ENCODE data around the gene ERMN. TPM values are rescaled to one million over a fixed set of nuclear protein-coding genes. Genes with fewer than 3 reads are reported as not detected.

Gene ERMN
- total RNA-seq, 1 donor from 2014 or later: not detected

DNA sequence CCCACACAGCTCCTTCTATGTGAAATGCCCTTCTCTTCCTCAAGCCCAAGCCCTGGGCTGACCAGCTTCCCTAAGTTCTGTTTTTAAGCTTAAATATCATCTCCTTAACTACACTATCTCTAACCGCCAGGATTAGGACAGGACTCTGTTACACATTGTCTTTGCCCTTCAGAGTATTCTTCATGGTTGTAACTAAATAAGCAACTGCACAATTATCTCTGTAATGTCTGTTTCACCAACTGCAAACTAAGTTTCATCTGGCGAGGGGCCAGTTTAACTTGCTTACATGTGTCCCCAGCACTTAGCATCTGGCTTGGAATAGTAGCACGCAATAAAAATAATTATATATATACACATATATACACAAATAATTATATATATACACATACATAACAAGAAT lies 1.1 kb upstream of the ERMN start:
- Histone ChIP-seq H3K27me3 (ENCODE audit: control insufficient read depth, insufficient read depth, low read length) (no peaks in the 10 kb centered on the region), H3K36me3 (ENCODE audit: control insufficient read depth, insufficient read depth, low read length) (no peaks in the 10 kb centered on the region), H3K4me3 (ENCODE audit: low read depth, low read length) (no peak overlapping the region)
- TF ChIP-seq, protein P1, sequence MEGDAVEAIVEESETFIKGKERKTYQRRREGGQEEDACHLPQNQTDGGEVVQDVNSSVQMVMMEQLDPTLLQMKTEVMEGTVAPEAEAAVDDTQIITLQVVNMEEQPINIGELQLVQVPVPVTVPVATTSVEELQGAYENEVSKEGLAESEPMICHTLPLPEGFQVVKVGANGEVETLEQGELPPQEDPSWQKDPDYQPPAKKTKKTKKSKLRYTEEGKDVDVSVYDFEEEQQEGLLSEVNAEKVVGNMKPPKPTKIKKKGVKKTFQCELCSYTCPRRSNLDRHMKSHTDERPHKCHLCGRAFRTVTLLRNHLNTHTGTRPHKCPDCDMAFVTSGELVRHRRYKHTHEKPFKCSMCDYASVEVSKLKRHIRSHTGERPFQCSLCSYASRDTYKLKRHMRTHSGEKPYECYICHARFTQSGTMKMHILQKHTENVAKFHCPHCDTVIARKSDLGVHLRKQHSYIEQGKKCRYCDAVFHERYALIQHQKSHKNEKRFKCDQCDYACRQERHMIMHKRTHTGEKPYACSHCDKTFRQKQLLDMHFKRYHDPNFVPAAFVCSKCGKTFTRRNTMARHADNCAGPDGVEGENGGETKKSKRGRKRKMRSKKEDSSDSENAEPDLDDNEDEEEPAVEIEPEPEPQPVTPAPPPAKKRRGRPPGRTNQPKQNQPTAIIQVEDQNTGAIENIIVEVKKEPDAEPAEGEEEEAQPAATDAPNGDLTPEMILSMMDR (IDR thresholded peaks at IDR 0.05; ENCODE audit: insufficient read depth, low read length, poor library complexity, severe bottlenecking): no peak
- no peak for DNase-seq (ENCODE audit: low read depth)

DNA sequence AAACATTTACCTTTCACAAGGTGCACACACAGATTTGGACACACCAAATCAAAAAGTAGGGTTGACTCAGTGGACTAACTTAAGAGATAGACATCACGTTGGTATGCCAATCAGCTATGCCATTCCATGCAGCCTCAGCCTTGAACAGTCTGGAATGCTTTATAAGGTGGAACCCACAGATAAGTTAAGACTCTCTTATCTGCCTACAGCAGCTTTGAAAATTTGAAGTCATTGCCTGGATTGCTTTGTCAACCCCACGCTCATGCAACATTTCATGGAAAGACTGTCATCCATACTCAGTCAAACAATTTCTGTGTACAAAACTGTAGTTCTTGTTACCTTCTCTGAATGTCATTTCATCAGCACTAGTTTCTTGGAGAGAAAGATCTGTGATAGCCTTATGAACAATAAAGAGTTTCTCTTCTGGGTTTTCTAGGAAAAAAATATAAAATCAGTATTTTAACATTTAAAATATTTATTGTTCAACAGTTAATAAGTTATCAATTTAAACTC lies 1.2 kb downstream of the ERMN start:
- Histone ChIP-seq H3K27me3 (ENCODE audit: control insufficient read depth, insufficient read depth, low read length) (no peaks in the 10 kb centered on the region), H3K36me3 (ENCODE audit: control insufficient read depth, insufficient read depth, low read length) (no peaks in the 10 kb centered on the region), H3K4me3 (ENCODE audit: low read depth, low read length) (no peak overlapping the region)
- TF ChIP-seq, protein P1 (IDR thresholded peaks at IDR 0.05; ENCODE audit: insufficient read depth, low read length, poor library complexity, severe bottlenecking): no peak
- no peak for DNase-seq (ENCODE audit: low read depth)

DNA sequence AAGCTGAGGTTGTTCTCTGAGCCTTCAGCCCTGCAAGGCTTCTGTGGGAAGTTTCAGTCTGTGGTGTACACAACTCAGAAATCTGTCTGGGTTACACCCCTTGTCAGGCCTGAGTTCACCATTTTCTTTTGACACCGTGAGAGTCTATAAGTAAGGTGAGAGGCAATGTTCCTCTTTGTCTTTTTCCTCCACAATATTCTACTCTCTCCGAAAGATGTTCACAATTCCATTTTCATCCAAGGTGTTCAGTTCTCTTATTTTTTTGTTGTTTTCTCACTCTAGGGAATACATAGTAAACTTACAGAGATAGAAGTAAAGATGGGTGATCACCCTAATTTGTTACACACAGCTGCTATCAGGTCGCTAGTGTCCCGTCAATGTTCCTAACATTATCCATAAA lies 3.2 kb downstream of the ERMN start:
- Histone ChIP-seq H3K36me3 (ENCODE audit: control insufficient read depth, insufficient read depth, low read length) (no peaks in the 10 kb centered on the region), H3K27me3 (ENCODE audit: control insufficient read depth, insufficient read depth, low read length) (no peaks in the 10 kb centered on the region), H3K4me3 (ENCODE audit: low read depth, low read length) (no peak overlapping the region)
- DNase-seq (ENCODE audit: low read depth): no peak
- TF ChIP-seq, protein P1 (IDR thresholded peaks at IDR 0.05; ENCODE audit: insufficient read depth, low read length, poor library complexity, severe bottlenecking): no peak

DNA sequence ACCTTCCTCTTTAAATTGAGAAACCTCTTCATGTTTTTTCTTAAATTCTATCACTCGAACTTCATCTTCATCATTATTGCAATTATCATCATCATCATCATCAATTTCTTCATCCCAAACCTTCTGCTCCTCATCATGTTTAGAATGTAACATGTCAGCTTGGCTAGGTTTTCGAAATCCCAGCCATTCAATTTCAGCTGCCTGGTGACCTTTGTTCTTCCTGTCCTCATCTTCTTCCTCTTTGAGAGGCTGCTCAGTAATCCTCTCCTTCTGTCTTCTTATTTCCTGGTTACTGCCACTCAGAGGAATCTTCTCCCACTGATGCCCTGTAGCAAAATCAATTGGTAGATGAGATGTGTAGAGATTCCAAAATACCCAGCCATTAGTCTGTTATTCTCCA lies 4.2 kb downstream of the ERMN start:
- no peak overlapping the region for H3K4me3 ChIP-seq (ENCODE audit: low read depth, low read length)
- DNase-seq (ENCODE audit: low read depth): no peak
- H3K36me3 ChIP-seq (ENCODE audit: control insufficient read depth, insufficient read depth, low read length): no peaks in the 10 kb centered on the region
- TF ChIP-seq, protein P1 (IDR thresholded peaks at IDR 0.05; ENCODE audit: insufficient read depth, low read length, poor library complexity, severe bottlenecking): no peak
- H3K27me3 ChIP-seq (ENCODE audit: control insufficient read depth, insufficient read depth, low read length): no peaks in the 10 kb centered on the region

DNA sequence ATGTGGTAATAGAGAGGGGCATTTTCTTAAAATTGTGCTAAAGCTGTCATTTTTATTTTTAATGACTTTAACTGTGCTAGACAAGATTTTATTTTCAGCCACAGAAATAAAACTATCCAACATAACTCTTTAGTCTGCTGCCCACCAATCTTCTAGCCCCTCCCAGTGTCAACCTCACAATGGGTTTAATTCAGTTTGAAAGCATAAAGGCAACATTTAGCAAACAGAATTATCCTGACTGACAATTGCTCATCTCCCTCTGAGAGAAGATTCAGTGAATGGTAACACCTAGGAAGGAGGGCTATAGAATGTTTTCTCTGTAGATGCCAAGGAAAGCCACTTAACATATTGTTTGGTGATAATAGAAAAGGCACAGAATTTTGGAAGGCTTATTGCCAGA lies 5.2 kb downstream of the ERMN start:
- H3K27me3 ChIP-seq (ENCODE audit: control insufficient read depth, insufficient read depth, low read length): no peaks in the 10 kb centered on the region
- TF ChIP-seq, protein P1 (IDR thresholded peaks at IDR 0.05; ENCODE audit: insufficient read depth, low read length, poor library complexity, severe bottlenecking): no peak
- no peak for DNase-seq (ENCODE audit: low read depth)

DNA sequence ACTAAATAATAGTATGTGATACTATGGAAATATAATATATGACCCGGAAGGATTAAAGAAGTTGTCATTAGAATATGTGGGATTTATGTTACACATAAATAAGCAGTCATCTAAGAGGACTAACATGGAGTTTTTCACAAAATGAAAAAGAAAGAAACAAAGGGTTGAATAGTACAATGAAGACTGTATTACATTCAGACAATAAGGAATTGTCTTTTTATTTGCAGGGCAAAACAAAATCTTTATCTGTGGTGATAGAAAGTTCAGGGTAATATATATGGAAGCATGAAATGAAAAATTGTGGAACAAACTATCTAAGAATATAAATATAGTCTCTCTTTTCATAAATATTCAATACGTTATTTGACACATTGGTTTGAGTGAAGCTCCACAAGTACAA lies 5.8 kb downstream of the ERMN start:
- TF ChIP-seq, protein P1 (IDR thresholded peaks at IDR 0.05; ENCODE audit: insufficient read depth, low read length, poor library complexity, severe bottlenecking): no peak
- Histone ChIP-seq H3K36me3 (ENCODE audit: control insufficient read depth, insufficient read depth, low read length) (no peaks in the 10 kb centered on the region), H3K4me3 (ENCODE audit: low read depth, low read length) (no peak overlapping the region), H3K27me3 (ENCODE audit: control insufficient read depth, insufficient read depth, low read length) (no peaks in the 10 kb centered on the region)
- DNase-seq (ENCODE audit: low read depth): no peak

More for the DNA sequence above, 5.2 kb downstream of the ERMN start:
- no peak overlapping the region for H3K4me3 ChIP-seq (ENCODE audit: low read depth, low read length)
- no peaks in the 10 kb centered on the region for H3K36me3 ChIP-seq (ENCODE audit: control insufficient read depth, insufficient read depth, low read length)
